Neuron (in vitro differentiated cells): ENCODE data around the gene FTCDNL1.

Source experiments
- H2AFZ ChIP-seq: one replicate; pipeline ENCODE4 v1.6.1; 2013; ENCODE audit warnings: low read depth, mild to moderate bottlenecking, inconsistent platforms, low read length, moderate library complexity
- H3K27me3 ChIP-seq: one replicate; pipeline ENCODE4 v1.6.1; 2013; ENCODE audit warnings: low read length; ENCODE audit not compliant: insufficient read depth
- H3K36me3 ChIP-seq: one replicate; pipeline ENCODE4 v1.6.1; 2013; ENCODE audit warnings: low read length; ENCODE audit not compliant: insufficient read depth
- H3K4me1 ChIP-seq: one replicate; pipeline ENCODE4 v1.6.1; 2013; ENCODE audit warnings: low read length; ENCODE audit not compliant: insufficient read depth
- H3K4me3 ChIP-seq: 2 replicates; pipeline ENCODE4 v1.5.1; 2013; ENCODE audit warnings: mild to moderate bottlenecking, low read length, moderate library complexity
- H3K9me3 ChIP-seq: one replicate; pipeline ENCODE4 v1.6.1; 2013; ENCODE audit warnings: low read length

Gene FTCDNL1

GRCh38 chr2:199829628-199830027 lies 21.4 kb downstream of the FTCDNL1 start:
- H3K4me1 ChIP-seq, result no peaks in the 10 kb centered on the region
- H2AFZ ChIP-seq, result no peak overlapping the region
- no peaks in the 10 kb centered on the region for H3K9me3 ChIP-seq
- no peaks in the 10 kb centered on the region for H3K27me3 ChIP-seq
- H3K4me3 ChIP-seq, result no peak overlapping the region
- H3K36me3 ChIP-seq, result no peaks in the 10 kb centered on the region

GRCh38 chr2:199819746-199820145 lies 31.2 kb downstream of the FTCDNL1 start:
- H3K4me3 ChIP-seq, result no peak overlapping the region

GRCh38 chr2:199818754-199819153 lies 32.2 kb downstream of the FTCDNL1 start:
- peaks cover 2% of the 10 kb centered on the region for H3K27me3 ChIP-seq
- H3K36me3 ChIP-seq, result no peaks in the 10 kb centered on the region
- no peaks in the 10 kb centered on the region for H3K9me3 ChIP-seq
- H2AFZ ChIP-seq, result no peak overlapping the region
- no peak overlapping the region for H3K4me3 ChIP-seq
- H3K4me1 ChIP-seq, result no peaks in the 10 kb centered on the region

More at GRCh38 chr2:199819746-199820145, 31.2 kb downstream of the FTCDNL1 start:
- Histone ChIP-seq H2AFZ (no peak overlapping the region), H3K9me3 (no peaks in the 10 kb centered on the region), H3K27me3 (peaks cover 2% of the 10 kb centered on the region), H3K36me3 (no peaks in the 10 kb centered on the region), H3K4me1 (no peaks in the 10 kb centered on the region)

GRCh38 chr2:199818026-199818425 lies 33.0 kb downstream of the FTCDNL1 start:
- H3K9me3 ChIP-seq, result no peaks in the 10 kb centered on the region
- H3K27me3 ChIP-seq, result peaks cover 2% of the 10 kb centered on the region
- H3K4me1 ChIP-seq, result no peaks in the 10 kb centered on the region
- no peak overlapping the region for H3K4me3 ChIP-seq
- H3K36me3 ChIP-seq, result no peaks in the 10 kb centered on the region
- H2AFZ ChIP-seq, result no peak overlapping the region

GRCh38 chr2:199814817-199815211 lies 36.2 kb downstream of the FTCDNL1 start:
- Histone ChIP-seq H3K36me3 (no peaks in the 10 kb centered on the region), H3K9me3 (no peaks in the 10 kb centered on the region), H2AFZ (no peak overlapping the region), H3K4me1 (no peaks in the 10 kb centered on the region), H3K27me3 (peaks cover 7% of the 10 kb centered on the region), H3K4me3 (no peak overlapping the region)

- Histone ChIP-seq H3K27me3 (peaks cover 7% of the 10 kb centered on the region), H3K4me1 (no peaks in the 10 kb centered on the region), H3K36me3 (no peaks in the 10 kb centered on the region), H3K4me3 (no peak overlapping the region), H2AFZ (no peak overlapping the region), H3K9me3 (no peaks in the 10 kb centered on the region)
These were observed 36.7 kb downstream of the FTCDNL1 start for GRCh38 chr2:199814101-199814816.

GRCh38 chr2:199812493-199812892 lies 38.5 kb downstream of the FTCDNL1 start:
- H3K4me3 ChIP-seq, result no peak overlapping the region
- H3K36me3 ChIP-seq, result no peaks in the 10 kb centered on the region
- H3K9me3 ChIP-seq, result no peaks in the 10 kb centered on the region
- no peaks in the 10 kb centered on the region for H3K4me1 ChIP-seq
- H3K27me3 ChIP-seq, result peaks cover 7% of the 10 kb centered on the region
- no peak overlapping the region for H2AFZ ChIP-seq

GRCh38 chr2:199811346-199811745 lies 39.6 kb downstream of the FTCDNL1 start:
- H3K4me3 ChIP-seq, result no peak overlapping the region
- H3K36me3 ChIP-seq, result no peaks in the 10 kb centered on the region
- H3K27me3 ChIP-seq, result peaks cover 5% of the 10 kb centered on the region
- no peaks in the 10 kb centered on the region for H3K9me3 ChIP-seq
- no peaks in the 10 kb centered on the region for H3K4me1 ChIP-seq
- no peak overlapping the region for H2AFZ ChIP-seq

GRCh38 chr2:199810422-199811171 lies 40.4 kb downstream of the FTCDNL1 start:
- no peak overlapping the region for H2AFZ ChIP-seq
- no peaks in the 10 kb centered on the region for H3K9me3 ChIP-seq
- H3K4me1 ChIP-seq, result no peaks in the 10 kb centered on the region
- peaks cover 5% of the 10 kb centered on the region for H3K27me3 ChIP-seq
- H3K36me3 ChIP-seq, result no peaks in the 10 kb centered on the region
- no peak overlapping the region for H3K4me3 ChIP-seq

- Histone ChIP-seq H3K27me3 (peaks cover 5% of the 10 kb centered on the region), H3K4me3 (no peak overlapping the region), H2AFZ (no peak overlapping the region), H3K4me1 (no peaks in the 10 kb centered on the region), H3K9me3 (no peaks in the 10 kb centered on the region), H3K36me3 (no peaks in the 10 kb centered on the region)
These were observed 43.0 kb downstream of the FTCDNL1 start for GRCh38 chr2:199807966-199808365.

GRCh38 chr2:199806179-199806578 lies 44.8 kb downstream of the FTCDNL1 start:
- peaks cover 5% of the 10 kb centered on the region for H3K27me3 ChIP-seq

GRCh38 chr2:199804831-199805230 lies 46.2 kb downstream of the FTCDNL1 start:
- H3K4me3 ChIP-seq, result no peak overlapping the region
- H3K27me3 ChIP-seq, result no peaks in the 10 kb centered on the region
- H3K36me3 ChIP-seq, result no peaks in the 10 kb centered on the region
- no peak overlapping the region for H2AFZ ChIP-seq
- H3K4me1 ChIP-seq, result no peaks in the 10 kb centered on the region
- H3K9me3 ChIP-seq, result no peaks in the 10 kb centered on the region

More at GRCh38 chr2:199806179-199806578, 44.8 kb downstream of the FTCDNL1 start:
- Histone ChIP-seq H3K9me3 (no peaks in the 10 kb centered on the region), H3K36me3 (no peaks in the 10 kb centered on the region), H3K4me1 (no peaks in the 10 kb centered on the region), H2AFZ (no peak overlapping the region), H3K4me3 (no peak overlapping the region)

- Histone ChIP-seq H3K4me1 (peaks cover 6% of the 10 kb centered on the region), H2AFZ (no peak overlapping the region), H3K4me3 (no peak overlapping the region), H3K36me3 (no peaks in the 10 kb centered on the region), H3K9me3 (no peaks in the 10 kb centered on the region), H3K27me3 (no peaks in the 10 kb centered on the region)
These were observed 52.0 kb downstream of the FTCDNL1 start for GRCh38 chr2:199798831-199799580.
